Activated naive CD4-positive, alpha-beta T cell treated with anti-CD3 and anti-CD28 coated beads for 36 hours (primary cell): ENCODE results near the gene OBSCN. TPM values are rescaled to one million over a fixed set of nuclear protein-coding genes. Genes with fewer than 3 reads are reported as not detected.

Experiments used
- CTCF ChIA-PET: fragments of 350-600 bp; sonication (Branson Sonifier 250); formaldehyde crosslinking; loops from one replicate; lab custom pipeline; 2021; ENCODE audit warnings: antibody characterized with exemption; lab: Charles Lee
- DNase-seq: peaks from one replicate; pipeline ENCODE4 v3.0.0-alpha.2; 2020
- H3K27ac Mint-ChIP-seq: one replicate; pipeline ENCODE4 v1.8.0; 2021; ENCODE audit warnings: mild to moderate bottlenecking, mixed read lengths
- H3K27me3 Mint-ChIP-seq: one replicate; pipeline ENCODE4 v1.8.0; 2021; ENCODE audit warnings: low read depth, mixed read lengths
- H3K36me3 Mint-ChIP-seq: one replicate; pipeline ENCODE4 v1.8.0; 2021; ENCODE audit warnings: low read depth, mixed read lengths
- H3K4me1 Mint-ChIP-seq: one replicate; pipeline ENCODE4 v1.8.0; 2021; ENCODE audit warnings: low read depth, mixed read lengths
- H3K4me3 Mint-ChIP-seq: one replicate; pipeline ENCODE4 v1.8.0; 2021; ENCODE audit warnings: mild to moderate bottlenecking, moderate library complexity, mixed read lengths
- H3K9me3 Mint-ChIP-seq: one replicate; pipeline ENCODE4 v1.8.0; 2021; ENCODE audit warnings: mixed read lengths
- intact Hi-C: fragments of 100-400 bp; cut with micrococcal nuclease; formaldehyde crosslinking; loops from one replicate; pipeline ENCODE4 v1.15.1; 2023
- total RNA-seq, 2 experiments: library from RNA; stranded (reverse); gene quantifications; one replicate each; pipeline ENCODE4 v1.2.3, GENCODE V29; 2021

OBSCN gene
- total RNA-seq, 2 experiments from 2014 or later = 11.5 to 13.5 TPM

DNA sequence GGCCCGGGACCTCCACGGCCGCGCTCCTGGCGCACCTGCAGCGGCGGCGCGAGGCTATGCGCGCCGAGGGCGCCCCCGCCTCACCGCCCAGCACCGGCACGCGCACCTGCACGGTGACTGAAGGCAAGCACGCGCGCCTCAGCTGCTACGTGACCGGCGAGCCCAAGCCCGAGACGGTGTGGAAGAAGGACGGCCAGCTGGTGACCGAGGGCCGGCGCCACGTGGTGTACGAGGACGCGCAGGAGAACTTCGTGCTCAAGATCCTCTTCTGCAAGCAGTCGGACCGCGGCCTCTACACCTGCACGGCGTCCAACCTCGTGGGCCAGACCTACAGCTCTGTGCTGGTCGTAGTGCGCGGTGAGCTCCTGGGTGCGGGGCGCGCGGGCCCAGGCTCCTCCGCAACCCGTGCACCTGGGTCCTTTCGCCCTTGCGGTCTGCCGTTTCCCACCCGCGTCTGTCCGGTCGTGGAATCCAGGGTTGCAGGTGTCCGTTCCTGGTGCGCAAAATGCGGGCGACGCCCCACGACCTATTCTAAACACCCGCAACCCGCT is 4.6 kb downstream of the OBSCN start:
- no peak for DNase-seq

DNA sequence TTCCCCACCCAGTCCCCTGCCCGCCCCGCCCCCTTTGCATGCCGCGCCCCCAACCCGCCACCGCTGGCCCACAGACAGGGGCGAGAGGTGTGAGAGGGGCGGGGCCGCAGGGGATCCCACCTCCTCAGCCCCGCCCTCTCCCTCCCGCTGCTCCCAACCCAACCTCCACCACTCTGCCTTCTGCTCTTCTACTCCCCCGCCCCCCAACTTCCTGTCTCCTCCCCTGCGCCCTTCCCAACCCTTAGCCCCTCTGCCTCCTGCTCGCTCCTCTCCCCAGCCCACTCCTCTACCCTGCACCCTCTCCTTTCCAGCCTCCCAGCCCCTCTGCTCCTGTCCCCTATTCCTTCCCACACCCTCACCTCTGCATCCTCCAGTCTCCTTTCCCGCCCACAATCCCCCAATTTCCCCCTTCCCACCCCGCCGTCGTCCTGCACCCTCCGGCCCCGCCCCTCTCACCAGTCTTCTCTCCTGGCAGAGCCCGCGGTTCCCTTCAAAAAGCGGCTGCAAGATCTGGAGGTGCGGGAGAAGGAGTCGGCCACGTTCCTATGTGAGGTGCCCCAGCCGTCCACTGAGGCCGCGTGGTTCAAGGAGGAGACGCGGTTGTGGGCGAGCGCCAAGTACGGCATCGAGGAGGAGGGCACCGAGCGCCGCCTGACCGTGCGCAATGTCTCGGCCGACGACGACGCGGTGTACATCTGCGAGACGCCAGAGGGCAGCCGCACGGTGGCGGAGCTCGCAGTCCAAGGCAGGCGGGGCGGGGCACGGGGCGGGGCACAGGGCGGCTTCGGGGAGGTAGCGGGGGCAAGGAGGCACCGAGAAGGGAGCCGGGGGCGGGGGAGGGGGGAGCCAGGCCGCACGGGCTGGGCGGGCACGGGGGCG is 5.4 kb downstream of the OBSCN start:
- Mint-ChIP-seq H3K27ac (peak overlapping the region; percentile 50), H3K4me1 (no peaks in the 10 kb centered on the region), H3K9me3 (no peaks in the 10 kb centered on the region), H3K36me3 (no peaks in the 10 kb centered on the region), H3K27me3 (no peaks in the 10 kb centered on the region), H3K4me3 (peak overlapping the region; percentile 83)
- DNase-seq = peak; percentile 92
- intact Hi-C loops = loop anchor here (1.0 to 5.0 kb wide), 7 partner anchors 47 to 302 kb away; partner anchors contain the start of gene TRIM11
- CTCF ChIA-PET = interaction anchor here (0.6 to 1.5 kb wide), 5 partner anchors 14 to 52 kb away, joined by 3 to 4 read pairs (median 3); no protein-coding TSS in a partner anchor

More for the DNA sequence above, 4.6 kb downstream of the OBSCN start:
- H3K4me3 Mint-ChIP-seq = peak overlapping the region; percentile 83
- intact Hi-C loops = loop anchor here (2.0 to 5.0 kb wide), 6 partner anchors 64 to 302 kb away; partner anchors contain the start of gene TRIM11
- CTCF ChIA-PET = no interaction called here
- no peaks in the 10 kb centered on the region for H3K4me1 Mint-ChIP-seq
- no peaks in the 10 kb centered on the region for H3K36me3 Mint-ChIP-seq
- no peaks in the 10 kb centered on the region for H3K9me3 Mint-ChIP-seq
- no peak overlapping the region for H3K27ac Mint-ChIP-seq
- no peaks in the 10 kb centered on the region for H3K27me3 Mint-ChIP-seq

DNA sequence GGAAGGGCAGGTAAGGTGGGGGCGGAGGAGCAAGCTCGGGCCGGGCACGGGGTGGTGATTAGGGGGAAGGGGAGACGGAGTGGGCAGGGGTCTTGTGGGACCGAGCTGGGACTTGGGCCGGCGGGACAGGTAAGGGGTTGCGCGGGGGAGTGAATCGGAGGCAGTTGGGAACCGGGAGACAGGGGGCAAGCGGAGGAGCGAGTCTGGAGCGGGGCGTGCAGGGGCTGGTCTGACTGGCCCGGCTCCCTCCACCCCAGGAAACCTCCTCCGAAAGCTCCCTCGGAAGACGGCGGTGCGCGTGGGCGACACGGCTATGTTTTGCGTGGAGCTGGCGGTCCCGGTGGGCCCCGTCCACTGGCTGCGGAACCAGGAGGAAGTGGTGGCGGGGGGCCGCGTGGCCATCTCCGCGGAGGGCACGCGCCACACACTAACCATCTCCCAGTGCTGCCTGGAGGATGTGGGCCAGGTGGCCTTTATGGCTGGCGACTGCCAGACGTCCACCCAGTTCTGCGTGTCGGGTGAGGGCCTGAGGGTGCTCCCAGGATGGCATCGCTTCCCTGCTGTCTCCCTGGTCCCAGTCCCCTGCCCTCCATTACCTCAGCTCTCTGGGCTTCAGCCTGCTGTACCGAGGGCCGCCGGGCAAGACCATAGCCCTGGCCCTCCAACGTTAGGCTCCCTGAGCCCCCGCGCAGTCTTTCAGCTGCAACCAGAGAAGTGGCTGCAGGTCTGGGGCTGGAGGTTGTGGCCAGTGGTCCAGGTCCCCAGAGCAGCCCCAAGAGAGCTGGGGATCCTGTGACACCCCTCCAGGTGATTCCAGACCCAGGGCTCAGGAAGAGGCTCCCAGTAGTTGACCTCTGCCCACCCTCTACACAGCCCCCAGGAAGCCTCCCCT is 6.3 kb downstream of the OBSCN start:
- H3K36me3 Mint-ChIP-seq = no peaks in the 10 kb centered on the region
- H3K4me1 Mint-ChIP-seq = no peaks in the 10 kb centered on the region
- H3K27ac Mint-ChIP-seq = no peak overlapping the region
- peak overlapping the region; percentile 62 for H3K4me3 Mint-ChIP-seq
- intact Hi-C loops = loop anchor here (1.0 to 5.0 kb wide), 7 partner anchors 48 to 301 kb away; partner anchors contain the start of gene TRIM11
- DNase-seq = no peak
- no peaks in the 10 kb centered on the region for H3K9me3 Mint-ChIP-seq
- CTCF ChIA-PET = interaction anchor here (0.6 to 1.5 kb wide), 6 partner anchors 13 to 249 kb away, joined by 3 to 4 read pairs (median 3); no protein-coding TSS in a partner anchor
- H3K27me3 Mint-ChIP-seq = no peaks in the 10 kb centered on the region

DNA sequence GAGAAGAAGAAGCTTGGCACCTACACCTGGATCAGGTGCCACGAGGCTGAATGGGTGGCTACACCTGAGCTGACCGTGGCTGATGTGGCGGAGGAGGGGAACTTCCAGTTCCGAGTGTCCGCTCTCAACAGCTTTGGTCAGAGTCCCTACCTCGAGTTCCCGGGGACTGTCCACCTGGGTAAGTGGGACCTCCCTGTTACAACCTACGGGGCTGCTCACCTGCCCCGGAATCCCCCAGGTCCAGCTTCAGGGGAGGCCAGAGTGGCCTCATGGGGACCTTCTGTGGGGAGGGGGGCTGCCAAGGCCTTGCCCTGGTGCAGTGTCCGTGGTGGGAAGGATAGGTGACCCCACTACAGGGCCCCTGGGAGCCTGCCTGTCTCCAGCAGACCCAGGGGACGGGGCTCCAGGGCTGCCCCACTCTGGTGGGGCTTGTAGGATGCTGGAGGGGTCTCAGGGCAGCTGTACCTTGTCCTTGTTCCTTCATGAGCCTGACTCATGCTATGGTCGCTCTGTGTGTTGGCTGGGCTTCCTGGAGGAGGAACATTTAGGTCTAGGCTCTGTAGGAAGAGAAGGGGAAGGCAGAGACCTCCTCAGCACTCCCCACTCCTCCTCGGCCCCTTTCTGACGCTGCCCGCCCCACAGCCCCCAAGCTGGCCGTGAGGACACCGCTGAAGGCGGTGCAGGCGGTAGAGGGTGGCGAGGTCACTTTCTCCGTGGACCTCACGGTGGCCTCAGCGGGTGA is 7.2 kb downstream of the OBSCN start:
- Mint-ChIP-seq H3K27me3 (no peaks in the 10 kb centered on the region), H3K4me3 (no peak overlapping the region), H3K27ac (no peak overlapping the region), H3K9me3 (no peaks in the 10 kb centered on the region), H3K36me3 (no peaks in the 10 kb centered on the region), H3K4me1 (no peaks in the 10 kb centered on the region)
- intact Hi-C loops = loop anchor here (5.0 kb wide), 1 partner anchor 287 kb away; no protein-coding TSS in a partner anchor
- CTCF ChIA-PET = interaction anchor here (0.5 to 1.2 kb wide), 2 partner anchors 248 to 1253 kb away, joined by 3 to 7 read pairs; no protein-coding TSS in a partner anchor
- no peak for DNase-seq

DNA sequence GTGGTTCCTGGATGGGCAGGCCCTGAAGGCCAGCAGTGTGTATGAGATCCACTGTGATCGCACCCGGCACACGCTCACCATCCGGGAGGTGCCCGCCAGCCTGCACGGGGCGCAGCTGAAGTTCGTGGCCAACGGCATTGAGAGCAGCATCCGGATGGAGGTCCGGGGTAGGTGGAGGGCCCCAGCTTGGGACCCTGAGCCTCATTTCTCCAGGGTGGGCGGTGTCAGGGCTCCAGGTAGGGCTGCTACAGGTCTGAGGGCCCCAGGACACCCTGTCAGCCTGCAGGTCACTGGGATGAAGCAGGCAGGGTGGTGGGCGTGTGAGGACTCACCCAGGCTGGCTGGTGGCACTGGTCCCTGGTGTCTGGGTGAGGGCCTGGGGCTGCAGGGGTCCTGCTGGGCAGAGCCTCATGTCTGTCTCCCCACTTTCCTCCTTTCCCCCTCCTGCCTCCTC is 7.8 kb downstream of the OBSCN start:
- intact Hi-C loops = no loop called here
- Mint-ChIP-seq H3K4me3 (no peak overlapping the region), H3K4me1 (no peaks in the 10 kb centered on the region), H3K36me3 (no peaks in the 10 kb centered on the region), H3K27ac (no peak overlapping the region), H3K9me3 (no peaks in the 10 kb centered on the region), H3K27me3 (no peaks in the 10 kb centered on the region)
- CTCF ChIA-PET = interaction anchor here (0.5 kb wide), 1 partner anchor 1252 kb away, joined by 7 read pairs; no protein-coding TSS in a partner anchor
- DNase-seq = no peak

DNA sequence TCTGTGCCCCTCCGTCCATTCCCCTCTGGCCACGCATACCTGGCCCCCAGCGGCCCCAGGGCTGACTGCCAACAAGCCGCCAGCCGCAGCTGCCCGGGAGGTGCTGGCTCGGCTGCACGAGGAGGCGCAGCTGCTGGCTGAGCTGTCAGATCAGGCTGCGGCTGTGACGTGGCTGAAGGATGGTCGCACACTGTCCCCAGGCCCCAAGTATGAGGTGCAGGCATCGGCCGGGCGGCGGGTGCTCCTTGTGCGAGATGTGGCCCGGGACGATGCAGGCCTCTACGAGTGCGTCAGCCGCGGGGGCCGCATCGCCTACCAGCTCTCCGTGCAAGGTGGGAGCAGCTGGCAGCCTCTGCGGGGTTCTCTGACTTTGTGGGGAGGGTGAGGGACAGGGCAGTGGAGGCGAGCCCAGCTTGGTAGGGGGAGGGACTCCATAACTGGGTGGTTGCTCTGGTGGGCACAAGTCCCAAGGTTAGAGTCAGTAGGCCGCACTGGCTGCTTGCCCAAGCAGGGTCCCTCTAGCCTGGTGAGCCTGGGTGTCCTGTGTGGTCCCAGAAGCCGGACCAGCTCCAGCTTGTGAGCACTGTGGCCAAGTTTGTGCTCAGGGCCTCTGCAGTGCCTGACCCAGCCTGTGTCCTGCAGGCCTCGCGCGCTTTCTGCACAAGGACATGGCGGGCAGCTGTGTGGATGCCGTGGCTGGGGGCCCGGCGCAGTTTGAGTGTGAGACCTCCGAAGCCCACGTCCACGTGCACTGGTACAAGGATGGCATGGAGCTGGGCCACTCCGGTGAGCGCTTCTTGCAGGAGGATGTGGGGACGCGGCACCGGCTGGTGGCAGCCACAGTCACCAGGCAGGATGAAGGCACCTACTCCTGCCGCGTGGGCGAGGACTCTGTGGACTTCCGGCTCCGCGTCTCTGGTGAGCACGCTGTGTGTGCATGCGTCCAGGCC is 8.8 kb downstream of the OBSCN start:
- Mint-ChIP-seq H3K27ac (no peak overlapping the region), H3K4me1 (no peaks in the 10 kb centered on the region), H3K9me3 (no peaks in the 10 kb centered on the region), H3K27me3 (no peaks in the 10 kb centered on the region), H3K4me3 (no peak overlapping the region), H3K36me3 (peaks cover 2% of the 10 kb centered on the region)
- CTCF ChIA-PET = interaction anchor here (1.0 to 1.2 kb wide), 2 partner anchors 36 to 107 kb away, joined by 3 to 7 read pairs; partner anchors contain the start of gene MRPL55
- intact Hi-C loops = no loop called here
- no peak for DNase-seq

DNA sequence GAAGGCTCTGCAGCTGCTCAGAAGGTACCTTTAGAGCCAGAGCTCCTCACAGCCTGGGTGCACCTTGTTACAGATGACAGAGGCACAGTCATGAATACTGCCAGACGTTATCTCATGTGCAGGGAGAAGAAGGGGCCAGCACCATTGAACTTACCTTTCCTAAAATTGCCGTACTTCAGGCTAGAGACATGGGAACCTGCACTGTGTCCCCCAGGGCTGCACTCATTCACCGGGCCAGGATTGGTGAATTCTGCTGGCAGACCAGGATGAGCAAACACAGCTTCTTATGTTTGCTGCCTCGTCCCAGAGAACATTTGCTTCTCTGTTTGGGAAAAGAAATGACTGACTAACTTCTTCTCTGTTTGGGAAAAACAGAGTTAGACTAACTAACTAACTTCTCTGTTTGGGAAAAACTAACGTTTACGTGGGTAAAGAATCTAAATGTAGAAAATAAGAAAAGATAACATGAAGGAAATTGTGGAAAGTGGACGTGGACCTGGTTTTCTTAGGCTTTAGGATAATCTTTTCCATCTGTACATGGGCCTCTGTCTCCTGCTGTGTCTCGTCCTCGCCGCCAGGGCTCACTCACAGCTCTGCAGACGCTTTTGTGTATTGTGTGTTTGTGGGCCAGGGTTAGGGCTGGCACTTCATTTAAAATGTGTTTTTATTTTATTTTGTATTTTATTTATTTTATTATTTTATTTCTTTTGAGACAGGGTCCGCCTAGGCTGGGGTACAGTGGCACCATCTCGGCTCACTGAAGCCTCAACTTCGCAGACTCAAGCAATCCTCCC is 9.9 kb downstream of the OBSCN start:
- H3K4me1 Mint-ChIP-seq = no peaks in the 10 kb centered on the region
- CTCF ChIA-PET = interaction anchor here (1.0 to 1.2 kb wide), 3 partner anchors 37 to 120 kb away, joined by 3 to 7 read pairs (median 4); partner anchors contain the start of gene MRPL55
- intact Hi-C loops = no loop called here
- H3K36me3 Mint-ChIP-seq = peaks cover 5% of the 10 kb centered on the region
- no peak overlapping the region for H3K27ac Mint-ChIP-seq
- no peaks in the 10 kb centered on the region for H3K27me3 Mint-ChIP-seq
- DNase-seq = no peak
- no peak overlapping the region for H3K4me3 Mint-ChIP-seq
- H3K9me3 Mint-ChIP-seq = no peaks in the 10 kb centered on the region

DNA sequence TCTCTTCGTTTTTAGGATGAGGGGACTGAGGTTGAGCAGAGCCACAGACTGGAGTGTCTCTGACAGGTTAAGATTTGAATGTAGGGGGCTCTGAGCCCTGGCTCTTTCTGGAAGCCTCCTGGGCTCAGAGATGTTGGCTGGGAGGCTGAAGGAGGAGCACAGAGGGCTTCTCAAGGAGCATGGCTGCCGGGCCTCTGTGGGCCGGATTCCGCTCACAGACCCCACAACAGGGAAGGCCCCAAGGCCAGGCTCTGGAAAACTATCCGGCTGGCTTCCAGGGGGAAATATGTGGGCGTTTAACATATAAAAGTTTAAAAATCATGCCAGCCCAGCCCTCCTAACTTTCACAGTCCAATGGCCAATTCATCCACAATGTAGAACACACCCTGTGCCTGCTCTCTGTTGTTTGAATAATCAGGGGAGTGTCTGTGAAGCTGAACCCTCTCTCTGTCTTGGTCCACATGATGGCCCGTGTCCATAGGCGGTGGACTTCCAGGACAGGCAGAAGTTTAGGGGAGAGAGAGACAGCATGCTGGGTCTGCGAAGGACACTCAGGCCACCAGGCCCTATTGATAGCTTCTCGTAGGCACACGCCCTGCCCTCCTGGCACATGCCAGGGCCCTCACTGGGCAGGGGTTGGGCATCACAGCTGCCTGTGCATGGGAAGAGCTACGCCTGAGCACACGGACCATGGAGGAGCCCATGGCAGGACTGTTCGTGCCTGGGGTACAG is 10.8 kb downstream of the OBSCN start:
- CTCF ChIA-PET = interaction anchor here (1.1 to 1.2 kb wide), 2 partner anchors 38 to 121 kb away, joined by 4 to 7 read pairs; no protein-coding TSS in a partner anchor
- no peak overlapping the region for H3K27ac Mint-ChIP-seq
- H3K27me3 Mint-ChIP-seq = no peaks in the 10 kb centered on the region
- intact Hi-C loops = no loop called here
- peaks cover 12% of the 10 kb centered on the region for H3K36me3 Mint-ChIP-seq
- DNase-seq = no peak
- no peak overlapping the region for H3K4me3 Mint-ChIP-seq
- no peaks in the 10 kb centered on the region for H3K4me1 Mint-ChIP-seq
- H3K9me3 Mint-ChIP-seq = no peaks in the 10 kb centered on the region

DNA sequence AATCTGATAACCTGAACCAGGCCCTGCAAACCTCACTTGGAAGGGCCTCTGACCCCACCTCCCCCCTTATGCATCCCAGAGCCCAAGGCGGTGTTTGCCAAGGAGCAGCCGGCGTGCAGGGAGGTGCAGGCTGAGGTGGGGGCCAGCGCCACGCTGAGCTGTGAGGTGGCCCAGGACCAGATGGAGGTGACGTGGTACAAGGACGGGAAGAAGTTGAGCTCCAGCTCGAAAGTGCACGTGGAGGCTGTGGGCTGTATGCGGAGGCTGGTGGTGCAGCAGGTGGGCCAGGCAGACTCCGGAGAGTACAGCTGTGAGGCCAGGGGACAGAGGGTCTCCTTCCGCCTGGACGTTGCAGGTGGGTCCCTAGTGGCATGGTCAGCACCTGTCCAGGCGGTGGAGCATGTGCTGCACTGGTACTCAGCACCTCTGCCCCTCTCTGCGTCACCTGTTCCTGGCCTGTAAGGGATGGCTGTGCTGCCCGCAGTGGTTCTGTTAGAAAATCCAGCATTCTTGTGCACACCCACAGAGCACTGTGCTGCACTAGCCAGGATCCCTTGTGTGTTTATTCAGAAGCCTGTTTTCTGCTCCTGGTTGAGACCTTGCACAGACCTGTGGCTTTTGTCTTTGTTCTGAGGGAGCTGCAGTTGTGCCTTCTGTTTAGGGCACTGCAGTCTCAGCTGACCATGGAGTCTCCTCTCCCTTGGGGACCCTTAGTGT is 11.6 kb downstream of the OBSCN start:
- peaks cover 19% of the 10 kb centered on the region for H3K36me3 Mint-ChIP-seq
- H3K27ac Mint-ChIP-seq = no peak overlapping the region
- CTCF ChIA-PET = no interaction called here
- H3K27me3 Mint-ChIP-seq = no peaks in the 10 kb centered on the region
- no peak for DNase-seq
- intact Hi-C loops = no loop called here
- H3K4me3 Mint-ChIP-seq = no peak overlapping the region
- peaks cover 5% of the 10 kb centered on the region for H3K9me3 Mint-ChIP-seq
- no peaks in the 10 kb centered on the region for H3K4me1 Mint-ChIP-seq
